ENCODE results near the gene EGFL6.

- TF ChIP-seq ELF4 (CRISPR knock-in tag; IDR thresholded peaks at IDR 0.05; ENCODE audit: borderline replicate concordance), result no peak
- no peak for TF ChIP-seq FOSL2 (CRISPR knock-in tag; IDR thresholded peaks at IDR 0.05)
- TF ChIP-seq MTA3 (CRISPR knock-in tag; IDR thresholded peaks at IDR 0.05), result no peak
- TF ChIP-seq FOXJ3 (CRISPR knock-in tag; IDR thresholded peaks at IDR 0.05; ENCODE audit: borderline replicate concordance), result no peak
These were observed at the start of gene EGFL6 for GRCh38 chrX:13569479-13570260.
